BLaER1 (cell line): ENCODE results near the gene CCBE1.

Source experiments
- H3K27ac ChIP-seq: shearing (Covaris generic); formaldehyde crosslinking; 2 replicates; pipeline ENCODE4 v1.8.1; 2022
- H3K27me3 ChIP-seq: shearing (Covaris generic); formaldehyde crosslinking; 2 replicates; pipeline ENCODE4 v1.8.1; 2022
- H3K36me3 ChIP-seq: shearing (Covaris generic); formaldehyde crosslinking; 2 replicates; pipeline ENCODE4 v1.8.1; 2022
- H3K4me1 ChIP-seq: shearing (Covaris generic); formaldehyde crosslinking; 2 replicates; pipeline ENCODE4 v1.8.1; 2022
- H3K4me2 ChIP-seq: shearing (Covaris generic); formaldehyde crosslinking; 2 replicates; pipeline ENCODE4 v1.8.1; 2022
- H3K4me3 ChIP-seq: shearing (Covaris generic); formaldehyde crosslinking; 2 replicates; pipeline ENCODE4 v1.8.1; 2022
- H3K9ac ChIP-seq: shearing (Covaris generic); formaldehyde crosslinking; 2 replicates; pipeline ENCODE4 v1.8.1; 2022
- H3K9me3 ChIP-seq: shearing (Covaris generic); formaldehyde crosslinking; 2 replicates; pipeline ENCODE4 v1.8.1; 2022
- H4K20me1 ChIP-seq: shearing (Covaris generic); formaldehyde crosslinking; 2 replicates; pipeline ENCODE4 v1.8.1; 2022
- Cebpa-rat ChIP-seq: shearing (Covaris generic); IDR thresholded peaks from 2 replicates; pipeline ENCODE4 v1.8.1; 2022

CCBE1 gene

GRCh38 chr18:59492756-59493421, 204.3 kb downstream of the CCBE1 start:
- H3K4me1 ChIP-seq = peaks cover 11% of the 10 kb centered on the region; the same call in 1 of the 2 replicates
- no peak for TF ChIP-seq Cebpa-rat
- no peak overlapping the region for H3K9ac ChIP-seq
- H3K27me3 ChIP-seq = no peaks in the 10 kb centered on the region
- H3K4me2 ChIP-seq = no peak overlapping the region
- no peaks in the 10 kb centered on the region for H4K20me1 ChIP-seq
- no peak overlapping the region for H3K4me3 ChIP-seq
- no peaks in the 10 kb centered on the region for H3K9me3 ChIP-seq
- no peaks in the 10 kb centered on the region for H3K36me3 ChIP-seq
- H3K27ac ChIP-seq = no peak overlapping the region

GRCh38 chr18:59488899-59489298, 208.3 kb downstream of the CCBE1 start:
- TF ChIP-seq Cebpa-rat = no peak
- Histone ChIP-seq H3K4me3 (no peak overlapping the region), H3K4me2 (peak overlapping the region; percentile 20; the same call in 1 of the 2 replicates), H3K27ac (no peak overlapping the region), H3K36me3 (no peaks in the 10 kb centered on the region), H3K9me3 (no peaks in the 10 kb centered on the region), H4K20me1 (no peaks in the 10 kb centered on the region), H3K27me3 (no peaks in the 10 kb centered on the region), H3K4me1 (peaks cover 11% of the 10 kb centered on the region; the same call in 1 of the 2 replicates), H3K9ac (no peak overlapping the region)

- Histone ChIP-seq H4K20me1 (no peaks in the 10 kb centered on the region), H3K4me1 (peaks cover 11% of the 10 kb centered on the region; the same call in 1 of the 2 replicates), H3K27me3 (no peaks in the 10 kb centered on the region), H3K4me2 (no peak overlapping the region), H3K4me3 (no peak overlapping the region), H3K9me3 (no peaks in the 10 kb centered on the region), H3K36me3 (no peaks in the 10 kb centered on the region), H3K9ac (no peak overlapping the region), H3K27ac (no peak overlapping the region)
- TF ChIP-seq Cebpa-rat = no peak
Observed at GRCh38 chr18:59485382-59485781, 211.8 kb downstream of the CCBE1 start.

GRCh38 chr18:59484561-59485328, 212.5 kb downstream of the CCBE1 start:
- Histone ChIP-seq H4K20me1 (no peaks in the 10 kb centered on the region), H3K4me3 (no peak overlapping the region), H3K4me2 (no peak overlapping the region), H3K9me3 (no peaks in the 10 kb centered on the region), H3K9ac (no peak overlapping the region), H3K4me1 (peaks cover 11% of the 10 kb centered on the region; the same call in 1 of the 2 replicates), H3K36me3 (no peaks in the 10 kb centered on the region), H3K27me3 (no peaks in the 10 kb centered on the region), H3K27ac (no peak overlapping the region)
- no peak for TF ChIP-seq Cebpa-rat

GRCh38 chr18:59484131-59484530, 213.1 kb downstream of the CCBE1 start:
- Histone ChIP-seq H3K36me3 (no peaks in the 10 kb centered on the region), H4K20me1 (no peaks in the 10 kb centered on the region), H3K4me2 (no peak overlapping the region), H3K4me1 (peaks cover 8% of the 10 kb centered on the region; the same call in 1 of the 2 replicates), H3K9ac (no peak overlapping the region), H3K27ac (no peak overlapping the region), H3K27me3 (no peaks in the 10 kb centered on the region), H3K4me3 (no peak overlapping the region), H3K9me3 (no peaks in the 10 kb centered on the region)
- TF ChIP-seq Cebpa-rat = no peak

- no peak overlapping the region for H3K27ac ChIP-seq
- no peak overlapping the region for H3K4me3 ChIP-seq
- no peak overlapping the region for H3K9ac ChIP-seq
- H3K4me1 ChIP-seq = no peaks in the 10 kb centered on the region
- no peak overlapping the region for H3K4me2 ChIP-seq
- no peak for TF ChIP-seq Cebpa-rat
- no peaks in the 10 kb centered on the region for H4K20me1 ChIP-seq
- H3K27me3 ChIP-seq = no peaks in the 10 kb centered on the region
- no peaks in the 10 kb centered on the region for H3K36me3 ChIP-seq
- H3K9me3 ChIP-seq = no peaks in the 10 kb centered on the region
Observed at GRCh38 chr18:59481436-59481835, 215.8 kb downstream of the CCBE1 start.

- Histone ChIP-seq H3K9me3 (no peaks in the 10 kb centered on the region), H4K20me1 (no peaks in the 10 kb centered on the region), H3K27ac (no peak overlapping the region), H3K27me3 (no peaks in the 10 kb centered on the region), H3K9ac (no peak overlapping the region), H3K4me3 (no peak overlapping the region), H3K4me1 (no peaks in the 10 kb centered on the region), H3K4me2 (no peak overlapping the region), H3K36me3 (no peaks in the 10 kb centered on the region)
- TF ChIP-seq Cebpa-rat = no peak
Observed at GRCh38 chr18:59479776-59480175, 217.4 kb downstream of the CCBE1 start.

- TF ChIP-seq Cebpa-rat = no peak
- Histone ChIP-seq H3K9me3 (no peaks in the 10 kb centered on the region), H3K27ac (no peak overlapping the region), H3K4me3 (no peak overlapping the region), H3K36me3 (no peaks in the 10 kb centered on the region), H3K4me2 (no peak overlapping the region), H3K27me3 (no peaks in the 10 kb centered on the region), H3K4me1 (no peaks in the 10 kb centered on the region), H4K20me1 (no peaks in the 10 kb centered on the region), H3K9ac (no peak overlapping the region)
Observed at GRCh38 chr18:59478591-59478990, 218.6 kb downstream of the CCBE1 start.

- Histone ChIP-seq H3K9me3 (peaks cover under 1% of the 10 kb centered on the region; the same call in 1 of the 2 replicates), H3K9ac (no peak overlapping the region), H3K36me3 (no peaks in the 10 kb centered on the region), H3K27me3 (no peaks in the 10 kb centered on the region), H3K4me3 (no peak overlapping the region), H4K20me1 (no peaks in the 10 kb centered on the region), H3K4me1 (no peaks in the 10 kb centered on the region), H3K27ac (no peak overlapping the region), H3K4me2 (no peak overlapping the region)
- no peak for TF ChIP-seq Cebpa-rat
Observed at GRCh38 chr18:59477849-59478248, 219.4 kb downstream of the CCBE1 start.

GRCh38 chr18:59470561-59471121, 226.6 kb downstream of the CCBE1 start:
- Histone ChIP-seq H3K27me3 (no peaks in the 10 kb centered on the region), H3K4me1 (no peaks in the 10 kb centered on the region), H3K9me3 (peaks cover 6% of the 10 kb centered on the region), H3K9ac (no peak overlapping the region), H3K4me3 (no peak overlapping the region), H3K27ac (no peak overlapping the region), H4K20me1 (no peaks in the 10 kb centered on the region), H3K4me2 (no peak overlapping the region), H3K36me3 (no peaks in the 10 kb centered on the region)
- TF ChIP-seq Cebpa-rat = no peak
